Measurements from ENCODE around the gene CACNA2D1.

CACNA2D1 gene

GRCh38 chr7:82098414-82098813 is 345.2 kb downstream of the CACNA2D1 start:
- H3K4me3 ChIP-seq (ENCODE audit: low read length), result no peak overlapping the region
- H3K27me3 ChIP-seq (ENCODE audit: insufficient read depth, low read length), result no peaks in the 10 kb centered on the region
- no peaks in the 10 kb centered on the region for H3K9me3 ChIP-seq (ENCODE audit: low read length)
- H2AFZ ChIP-seq (ENCODE audit: low read depth, low read length), result no peak overlapping the region
- H3K36me3 ChIP-seq (ENCODE audit: insufficient read depth, low read length), result no peaks in the 10 kb centered on the region
- no peaks in the 10 kb centered on the region for H3K4me1 ChIP-seq (ENCODE audit: insufficient read depth, low read length)

- no peak overlapping the region for H2AFZ ChIP-seq (ENCODE audit: low read depth, low read length)
- H3K9me3 ChIP-seq (ENCODE audit: low read length), result no peaks in the 10 kb centered on the region
- no peak overlapping the region for H3K4me3 ChIP-seq (ENCODE audit: low read length)
- H3K36me3 ChIP-seq (ENCODE audit: insufficient read depth, low read length), result no peaks in the 10 kb centered on the region
- no peaks in the 10 kb centered on the region for H3K27me3 ChIP-seq (ENCODE audit: insufficient read depth, low read length)
- peaks cover 14% of the 10 kb centered on the region for H3K4me1 ChIP-seq (ENCODE audit: insufficient read depth, low read length)
Measured at GRCh38 chr7:82091126-82091684, 352.4 kb downstream of the CACNA2D1 start.

- Histone ChIP-seq H3K9me3 (ENCODE audit: low read length) (no peaks in the 10 kb centered on the region), H3K27me3 (ENCODE audit: insufficient read depth, low read length) (no peaks in the 10 kb centered on the region), H3K4me3 (ENCODE audit: low read length) (no peak overlapping the region), H3K36me3 (ENCODE audit: insufficient read depth, low read length) (no peaks in the 10 kb centered on the region), H2AFZ (ENCODE audit: low read depth, low read length) (no peak overlapping the region), H3K4me1 (ENCODE audit: insufficient read depth, low read length) (peaks cover 14% of the 10 kb centered on the region)
Measured at GRCh38 chr7:82087099-82087498, 356.5 kb downstream of the CACNA2D1 start.

GRCh38 chr7:82085116-82085515 is 358.5 kb downstream of the CACNA2D1 start:
- Histone ChIP-seq H2AFZ (ENCODE audit: low read depth, low read length) (no peak overlapping the region), H3K27me3 (ENCODE audit: insufficient read depth, low read length) (no peaks in the 10 kb centered on the region), H3K36me3 (ENCODE audit: insufficient read depth, low read length) (no peaks in the 10 kb centered on the region), H3K9me3 (ENCODE audit: low read length) (peaks cover 1% of the 10 kb centered on the region), H3K4me3 (ENCODE audit: low read length) (no peak overlapping the region), H3K4me1 (ENCODE audit: insufficient read depth, low read length) (peaks cover 11% of the 10 kb centered on the region)

GRCh38 chr7:82081644-82082224 is 361.8 kb downstream of the CACNA2D1 start:
- H3K4me1 ChIP-seq (ENCODE audit: insufficient read depth, low read length), result peaks cover 2% of the 10 kb centered on the region

GRCh38 chr7:82080254-82080927 is 363.2 kb downstream of the CACNA2D1 start:
- Histone ChIP-seq H3K36me3 (ENCODE audit: insufficient read depth, low read length) (no peaks in the 10 kb centered on the region), H2AFZ (ENCODE audit: low read depth, low read length) (no peak overlapping the region), H3K27me3 (ENCODE audit: insufficient read depth, low read length) (no peaks in the 10 kb centered on the region), H3K9me3 (ENCODE audit: low read length) (peaks cover 1% of the 10 kb centered on the region), H3K4me1 (ENCODE audit: insufficient read depth, low read length) (peaks cover 2% of the 10 kb centered on the region), H3K4me3 (ENCODE audit: low read length) (no peak overlapping the region)

More at GRCh38 chr7:82081644-82082224, 361.8 kb downstream of the CACNA2D1 start:
- Histone ChIP-seq H3K36me3 (ENCODE audit: insufficient read depth, low read length) (no peaks in the 10 kb centered on the region), H3K9me3 (ENCODE audit: low read length) (peaks cover 1% of the 10 kb centered on the region), H3K4me3 (ENCODE audit: low read length) (no peak overlapping the region), H3K27me3 (ENCODE audit: insufficient read depth, low read length) (no peaks in the 10 kb centered on the region), H2AFZ (ENCODE audit: low read depth, low read length) (no peak overlapping the region)

- H3K4me3 ChIP-seq (ENCODE audit: low read length), result no peak overlapping the region
- H3K9me3 ChIP-seq (ENCODE audit: low read length), result peaks cover 1% of the 10 kb centered on the region
- no peaks in the 10 kb centered on the region for H3K27me3 ChIP-seq (ENCODE audit: insufficient read depth, low read length)
- peaks cover 2% of the 10 kb centered on the region for H3K4me1 ChIP-seq (ENCODE audit: insufficient read depth, low read length)
- H2AFZ ChIP-seq (ENCODE audit: low read depth, low read length), result no peak overlapping the region
- no peaks in the 10 kb centered on the region for H3K36me3 ChIP-seq (ENCODE audit: insufficient read depth, low read length)
Measured at GRCh38 chr7:82079527-82079926, 364.1 kb downstream of the CACNA2D1 start.

GRCh38 chr7:82078807-82079206 is 364.8 kb downstream of the CACNA2D1 start:
- no peaks in the 10 kb centered on the region for H3K36me3 ChIP-seq (ENCODE audit: insufficient read depth, low read length)
- peaks cover 2% of the 10 kb centered on the region for H3K4me1 ChIP-seq (ENCODE audit: insufficient read depth, low read length)
- no peaks in the 10 kb centered on the region for H3K27me3 ChIP-seq (ENCODE audit: insufficient read depth, low read length)
- H3K4me3 ChIP-seq (ENCODE audit: low read length), result no peak overlapping the region
- H2AFZ ChIP-seq (ENCODE audit: low read depth, low read length), result no peak overlapping the region
- H3K9me3 ChIP-seq (ENCODE audit: low read length), result peaks cover 1% of the 10 kb centered on the region

- H3K36me3 ChIP-seq (ENCODE audit: insufficient read depth, low read length), result no peaks in the 10 kb centered on the region
- H2AFZ ChIP-seq (ENCODE audit: low read depth, low read length), result no peak overlapping the region
- no peak overlapping the region for H3K4me3 ChIP-seq (ENCODE audit: low read length)
- no peaks in the 10 kb centered on the region for H3K9me3 ChIP-seq (ENCODE audit: low read length)
- no peaks in the 10 kb centered on the region for H3K27me3 ChIP-seq (ENCODE audit: insufficient read depth, low read length)
- H3K4me1 ChIP-seq (ENCODE audit: insufficient read depth, low read length), result no peaks in the 10 kb centered on the region
Measured at GRCh38 chr7:82071468-82071867, 372.1 kb downstream of the CACNA2D1 start.

GRCh38 chr7:82067628-82068264 is 375.8 kb downstream of the CACNA2D1 start:
- Histone ChIP-seq H3K36me3 (ENCODE audit: insufficient read depth, low read length) (no peaks in the 10 kb centered on the region), H3K27me3 (ENCODE audit: insufficient read depth, low read length) (no peaks in the 10 kb centered on the region), H3K4me3 (ENCODE audit: low read length) (no peak overlapping the region), H3K4me1 (ENCODE audit: insufficient read depth, low read length) (no peaks in the 10 kb centered on the region), H2AFZ (ENCODE audit: low read depth, low read length) (no peak overlapping the region), H3K9me3 (ENCODE audit: low read length) (no peaks in the 10 kb centered on the region)

- no peaks in the 10 kb centered on the region for H3K4me1 ChIP-seq (ENCODE audit: insufficient read depth, low read length)
- H3K9me3 ChIP-seq (ENCODE audit: low read length), result no peaks in the 10 kb centered on the region
- no peaks in the 10 kb centered on the region for H3K36me3 ChIP-seq (ENCODE audit: insufficient read depth, low read length)
- H2AFZ ChIP-seq (ENCODE audit: low read depth, low read length), result no peak overlapping the region
- H3K27me3 ChIP-seq (ENCODE audit: insufficient read depth, low read length), result no peaks in the 10 kb centered on the region
- no peak overlapping the region for H3K4me3 ChIP-seq (ENCODE audit: low read length)
Measured at GRCh38 chr7:82057476-82057875, 386.1 kb downstream of the CACNA2D1 start.

- Histone ChIP-seq H3K36me3 (ENCODE audit: insufficient read depth, low read length) (no peaks in the 10 kb centered on the region), H3K27me3 (ENCODE audit: insufficient read depth, low read length) (no peaks in the 10 kb centered on the region), H3K4me1 (ENCODE audit: insufficient read depth, low read length) (peaks cover 11% of the 10 kb centered on the region), H3K9me3 (ENCODE audit: low read length) (no peaks in the 10 kb centered on the region), H2AFZ (ENCODE audit: low read depth, low read length) (no peak overlapping the region), H3K4me3 (ENCODE audit: low read length) (no peak overlapping the region)
Measured at GRCh38 chr7:82056282-82056681, 387.3 kb downstream of the CACNA2D1 start.

GRCh38 chr7:82054544-82054943 is 389.0 kb downstream of the CACNA2D1 start:
- Histone ChIP-seq H3K4me3 (ENCODE audit: low read length) (no peak overlapping the region), H3K4me1 (ENCODE audit: insufficient read depth, low read length) (peaks cover 27% of the 10 kb centered on the region), H3K36me3 (ENCODE audit: insufficient read depth, low read length) (no peaks in the 10 kb centered on the region), H2AFZ (ENCODE audit: low read depth, low read length) (no peak overlapping the region), H3K27me3 (ENCODE audit: insufficient read depth, low read length) (no peaks in the 10 kb centered on the region), H3K9me3 (ENCODE audit: low read length) (no peaks in the 10 kb centered on the region)

Measured in neuron (in vitro differentiated cells).